ENCODE data around the gene PSMG4.

The PSMG4 gene

GRCh38 chr6:3252861-3253596 lies 5.7 kb upstream of the PSMG4 start:
- no peak for DNase-seq

- DNase-seq: no peak
Observed at GRCh38 chr6:3253597-3253961, 5.2 kb upstream of the PSMG4 start.

- no peak for DNase-seq
Observed at GRCh38 chr6:3258201-3258600, 546 bp upstream of the PSMG4 start.

- peak; percentile 36 for DNase-seq
Observed at GRCh38 chr6:3259491-3259958, 778 bp downstream of the PSMG4 start.

GRCh38 chr6:3260296-3260695 lies 1.5 kb downstream of the PSMG4 start:
- DNase-seq: no peak

GRCh38 chr6:3260772-3261517 lies 2.2 kb downstream of the PSMG4 start:
- no peak for DNase-seq

- DNase-seq: no peak
Observed at GRCh38 chr6:3261518-3261820, 2.7 kb downstream of the PSMG4 start.

- no peak for DNase-seq
Observed at GRCh38 chr6:3261921-3262320, 3.2 kb downstream of the PSMG4 start.

- DNase-seq: no peak
Observed at GRCh38 chr6:3263096-3263495, 4.3 kb downstream of the PSMG4 start.

- DNase-seq: no peak
Observed at GRCh38 chr6:3264356-3264755, 5.6 kb downstream of the PSMG4 start.

- DNase-seq: no peak
Observed at GRCh38 chr6:3265671-3266070, 6.9 kb downstream of the PSMG4 start.

GRCh38 chr6:3266170-3266569 lies 7.4 kb downstream of the PSMG4 start:
- DNase-seq: no peak

- DNase-seq: no peak
Observed at GRCh38 chr6:3267162-3267561, 8.4 kb downstream of the PSMG4 start.

- no peak for DNase-seq
Observed at GRCh38 chr6:3268680-3269079, 9.9 kb downstream of the PSMG4 start.

- no peak for DNase-seq
Observed at GRCh38 chr6:3269281-3269975, 10.7 kb downstream of the PSMG4 start.

- DNase-seq: no peak
Observed at GRCh38 chr6:3270258-3270657, 11.5 kb downstream of the PSMG4 start.

GRCh38 chr6:3271756-3272155 lies 13.0 kb downstream of the PSMG4 start:
- DNase-seq: no peak

- no peak for DNase-seq
Observed at GRCh38 chr6:3272911-3273547, 14.3 kb downstream of the PSMG4 start.

- DNase-seq: no peak
Observed at GRCh38 chr6:3273707-3274521, 15.2 kb downstream of the PSMG4 start.

- no peak for DNase-seq
Observed at GRCh38 chr6:3276174-3277167, 17.7 kb downstream of the PSMG4 start.

GRCh38 chr6:3277251-3277650 lies 18.5 kb downstream of the PSMG4 start:
- no peak for DNase-seq
